Thyroid gland (tissue), 4 donors: ENCODE data around the gene FAM120A. TPM values are rescaled to one million over a fixed set of nuclear protein-coding genes. Genes with fewer than 3 reads are reported as not detected.
A peak's percentile ranks its signal among the peaks of the same experiment; 100 is the strongest.

Experiments used
- DNase-seq, 2 donors: peaks; one replicate each; pipeline ENCODE4 v3.0.0-alpha.2; 2019
- H3K27ac ChIP-seq, 3 donors: fragments of 200-600 bp; sonication (generic); 1 replicate in 2 of 3; 2 replicates in 1 of 3; pipeline ENCODE4 v1.5.1; 2016 to 2019; ENCODE audit warnings: mild to moderate bottlenecking in 1 of 3, moderate library complexity in 1 of 3
- H3K27me3 ChIP-seq: fragments of 200-600 bp; sonication (generic); one replicate; pipeline ENCODE4 v1.5.1; 2019
- H3K36me3 ChIP-seq, 2 donors: fragments of 200-600 bp; sonication (generic); one replicate each; pipeline ENCODE4 v1.5.1; 2016 to 2019
- H3K4me1 ChIP-seq, 2 donors: fragments of 200-600 bp; sonication (generic); one replicate each; pipeline ENCODE4 v1.5.1; 2017 to 2019
- H3K4me3 ChIP-seq, 3 donors: fragments of 200-600 bp; sonication (generic); replicated peaks in 1 of 3; 1 replicate in 2 of 3; 2 replicates in 1 of 3; pipeline ENCODE4 v1.5.1; 2016; ENCODE audit warnings: mild to moderate bottlenecking in 1 of 3
- H3K9me3 ChIP-seq: fragments of 200-600 bp; sonication (generic); one replicate; pipeline ENCODE4 v1.5.1; 2017
- CTCF ChIP-seq, 6 experiments: fragments of 200-600 bp in 3 of 6; fragments of 450-650 bp in 3 of 6; sonication (generic) in 3 of 6; IDR thresholded peaks; one replicate each; pipeline ENCODE4 v1.5.1; 2016 to 2019; ENCODE audit warnings: antibody characterized with exemption in 6 of 6, mild to moderate bottlenecking in 2 of 6, inconsistent platforms in 1 of 6, moderate library complexity in 1 of 6
- POLR2A ChIP-seq, 2 donors: fragments of 450-650 bp; IDR thresholded peaks; one replicate each; pipeline ENCODE4 v1.6.1; 2017; ENCODE audit warnings: antibody characterized with exemption in 2 of 2, mild to moderate bottlenecking in 2 of 2, moderate library complexity in 1 of 2
- WGBS, 2 donors: methylation state at CpG; one replicate each; pipeline ENCODE4 v1.1.5; 2017; 5-methylcytosine and 5-hydroxymethylcytosine counted together
- intact Hi-C: fragments of 100-400 bp; cut with DNase I; formaldehyde crosslinking; loops from one replicate; pipeline ENCODE4 v1.15.1; 2023
- total RNA-seq, 4 donors: library from RNA; depleted of rRNA; stranded (reverse); fragments of >200 nt; gene quantifications; one replicate each; pipeline ENCODE4 v1.2.3, GENCODE V29; 2016

The FAM120A gene
- total RNA-seq, 4 donors from 2014 or later, result 78.1 to 118 (median 111) TPM

DNA sequence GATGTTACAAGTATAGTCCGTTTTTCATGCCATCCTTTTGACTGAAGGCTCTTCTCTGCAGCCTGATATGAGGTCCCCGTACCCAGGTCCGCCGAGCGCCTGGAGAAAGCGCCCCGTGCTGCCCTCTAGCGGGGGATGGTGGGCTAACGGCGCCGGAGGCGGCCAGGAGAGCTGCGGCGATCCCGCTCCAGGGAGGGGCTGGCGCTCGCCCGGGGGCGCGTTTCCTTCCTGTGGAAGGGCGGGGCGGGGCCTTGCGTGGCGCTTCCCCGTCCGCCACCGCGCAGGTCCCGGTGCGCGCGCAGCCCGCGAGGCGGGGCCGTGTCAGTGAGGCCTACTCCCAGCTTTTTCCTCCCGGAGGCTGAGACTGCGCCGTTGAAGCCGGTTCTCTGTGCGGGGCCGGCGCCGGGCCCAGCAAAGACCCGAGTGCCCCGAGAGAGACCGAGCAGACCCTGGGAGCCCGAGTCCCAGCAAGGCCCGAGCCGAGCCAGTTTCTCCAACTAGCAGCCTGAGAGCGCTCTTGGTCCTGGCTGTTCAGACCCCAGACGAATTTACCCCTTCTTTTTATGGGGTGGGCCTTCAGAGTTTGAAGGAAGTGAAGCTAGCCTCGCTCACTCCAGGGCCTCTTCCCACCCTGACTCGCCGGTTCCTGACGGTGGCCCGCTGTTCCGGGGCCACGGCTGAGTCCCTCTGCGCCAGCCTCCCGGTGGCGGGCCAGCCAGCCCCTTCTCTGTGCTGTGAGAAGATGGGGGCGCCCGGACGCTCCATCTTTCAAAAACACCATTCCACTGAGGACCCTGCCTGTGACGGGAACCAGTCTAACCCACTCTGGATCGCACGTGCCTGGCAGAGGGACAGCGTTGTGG lies 115.2 kb downstream of the FAM120A start:
- no peaks in the 10 kb centered on the region for H3K9me3 ChIP-seq
- WGBS, 2 donors, result 3% methylated on average over 31 of the region's 69 CpGs
- peak overlapping the region in 2 of 3 donors; percentile 25 to 55 for H3K4me3 ChIP-seq
- H3K4me1 ChIP-seq, result peaks cover 9 to 11% of the 10 kb centered on the region in 2 donors
- peak overlapping the region; percentile 78 to 92 (median 88) for H3K27ac ChIP-seq
- peak; percentile 99 for DNase-seq
- H3K36me3 ChIP-seq, result peaks cover 15 to 23% of the 10 kb centered on the region in 2 donors
- H3K27me3 ChIP-seq, result no peaks in the 10 kb centered on the region
- peak; percentile 62 to 97 for TF ChIP-seq POLR2A (IDR thresholded peaks at IDR 0.05)
- TF ChIP-seq CTCF (IDR thresholded peaks at IDR 0.05), result peak; percentile 73 to 97 (median 92)
- intact Hi-C loops, result loop anchor here (10.0 kb wide), 1 partner anchor 402 kb away; no protein-coding TSS in a partner anchor

DNA sequence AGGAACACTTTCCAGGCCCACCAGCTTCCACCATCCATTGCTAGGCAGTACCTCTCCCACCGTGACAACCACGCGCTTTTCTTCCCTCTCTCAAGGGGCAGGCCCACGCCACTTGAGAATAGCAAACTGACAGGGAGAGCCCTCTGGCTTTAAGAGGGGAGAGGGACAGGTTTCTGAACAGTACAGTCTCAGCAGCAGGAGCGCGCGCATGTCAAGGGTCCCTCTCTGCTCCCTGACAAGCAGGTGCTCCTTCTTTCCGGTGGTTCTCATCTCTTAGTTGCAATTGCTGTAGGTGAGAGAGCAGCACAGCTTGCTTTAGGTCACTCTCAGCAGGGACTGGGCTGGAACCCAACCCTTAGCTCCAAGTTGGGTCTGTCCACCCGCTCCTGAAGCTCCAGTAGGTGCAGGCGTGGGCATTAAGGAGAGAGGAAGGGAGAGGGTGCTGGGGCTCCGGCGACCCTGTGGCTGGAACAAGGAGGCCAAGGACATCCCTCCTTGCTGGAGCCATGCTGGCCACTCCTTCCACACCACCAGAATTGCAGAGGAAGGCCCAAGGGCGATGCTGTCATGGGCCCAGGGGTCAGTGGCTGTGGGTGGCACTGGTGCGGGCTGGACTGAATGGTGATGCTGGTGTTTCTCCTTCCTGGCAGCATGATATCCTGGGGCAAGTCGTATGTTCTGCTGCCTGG lies 115.9 kb downstream of the FAM120A start:
- no peaks in the 10 kb centered on the region for H3K9me3 ChIP-seq
- H3K4me3 ChIP-seq, result peak overlapping the region in 1 of 3 donors; percentile 55
- no peak for TF ChIP-seq CTCF (IDR thresholded peaks at IDR 0.05)
- no peak for TF ChIP-seq POLR2A (IDR thresholded peaks at IDR 0.05)
- DNase-seq, result peak; percentile 51 to 68
- peaks cover 12 to 15% of the 10 kb centered on the region in 2 donors for H3K36me3 ChIP-seq
- no peaks in the 10 kb centered on the region for H3K27me3 ChIP-seq
- intact Hi-C loops, result loop anchor here (10.0 kb wide), 1 partner anchor 403 kb away; no protein-coding TSS in a partner anchor
- peak overlapping the region; percentile 78 to 92 (median 88) for H3K27ac ChIP-seq
- WGBS, 2 donors, result 52 to 58% methylated on average over 10 to 15 of the region's 15 CpGs
- H3K4me1 ChIP-seq, result peaks cover 9 to 11% of the 10 kb centered on the region in 2 donors

DNA sequence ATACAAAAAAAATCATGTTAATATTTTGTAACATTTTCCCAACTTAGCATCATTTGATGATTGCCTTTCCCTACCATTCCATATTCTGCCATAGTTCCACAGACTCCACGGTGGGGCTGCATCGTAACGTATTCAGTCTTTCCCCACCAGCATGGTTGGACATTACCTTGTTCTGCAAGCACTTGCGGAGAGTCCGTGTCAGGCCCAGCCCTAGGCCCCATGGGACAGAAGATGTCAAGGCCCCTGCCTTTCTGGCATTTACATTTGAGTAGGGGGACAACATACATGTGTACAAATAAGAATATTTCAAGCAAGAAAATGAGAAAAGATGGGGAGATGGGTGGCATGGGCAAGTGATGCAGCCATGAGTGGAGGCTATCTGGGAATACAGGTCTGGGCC lies 116.7 kb downstream of the FAM120A start:
- no peak for TF ChIP-seq CTCF (IDR thresholded peaks at IDR 0.05)
- no peak for DNase-seq
- intact Hi-C loops, result loop anchor here (10.0 kb wide), 1 partner anchor 403 kb away; no protein-coding TSS in a partner anchor
- WGBS, 2 donors, result 94 to 95% methylated on average over 5 of the region's 5 CpGs
- H3K27me3 ChIP-seq, result no peaks in the 10 kb centered on the region
- H3K4me3 ChIP-seq, result no peak overlapping the region
- peaks cover 6 to 7% of the 10 kb centered on the region in 2 donors for H3K36me3 ChIP-seq
- H3K9me3 ChIP-seq, result no peaks in the 10 kb centered on the region
- no peak overlapping the region for H3K27ac ChIP-seq
- H3K4me1 ChIP-seq, result peaks cover 9 to 11% of the 10 kb centered on the region in 2 donors

GRCh38 chr9:93569621-93570174 lies 118.2 kb downstream of the FAM120A start:
- TF ChIP-seq CTCF (IDR thresholded peaks at IDR 0.05) (no peak), POLR2A (IDR thresholded peaks at IDR 0.05) (no peak)
- H3K27me3 ChIP-seq, result no peaks in the 10 kb centered on the region
- no peak for DNase-seq
- H3K9me3 ChIP-seq, result no peaks in the 10 kb centered on the region
- intact Hi-C loops, result loop anchor here (10.0 kb wide), 1 partner anchor 405 kb away; no protein-coding TSS in a partner anchor
- no peak overlapping the region for H3K4me3 ChIP-seq
- H3K4me1 ChIP-seq, result peaks cover 9 to 16% of the 10 kb centered on the region in 2 donors
- WGBS, 2 donors, result 84 to 86% methylated on average over 1 of the region's 1 CpG
- no peak overlapping the region for H3K27ac ChIP-seq
- no peaks in the 10 kb centered on the region for H3K36me3 ChIP-seq
